ENCODE results near the gene MPC1.

Gene MPC1

DNA sequence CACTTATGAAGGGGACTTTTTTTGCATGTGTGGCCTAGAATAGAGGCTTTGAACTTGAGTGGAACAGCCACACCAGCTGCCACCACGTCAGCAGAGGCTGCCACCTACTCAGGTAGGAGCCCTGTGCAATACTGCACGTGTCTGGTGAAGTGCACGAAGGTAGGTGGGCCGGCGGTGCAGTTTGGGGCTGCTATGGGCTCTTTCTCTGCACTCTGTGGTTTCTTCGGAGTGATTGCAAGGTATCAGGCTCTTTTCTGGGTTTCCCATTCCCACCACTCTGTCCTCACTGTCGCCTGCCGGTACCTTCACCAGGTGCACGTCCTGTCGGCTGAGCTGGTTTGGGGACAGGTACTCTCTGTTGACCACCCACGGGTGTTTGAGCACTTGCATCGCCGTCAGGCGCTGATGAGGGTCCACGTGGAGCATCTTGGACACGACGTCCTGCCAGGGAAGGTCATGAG, 30.8 kb upstream of the MPC1 start:
- DNase-seq (ENCODE audit: extremely low read depth, low read depth) = no peak
- TF ChIP-seq, protein P1, sequence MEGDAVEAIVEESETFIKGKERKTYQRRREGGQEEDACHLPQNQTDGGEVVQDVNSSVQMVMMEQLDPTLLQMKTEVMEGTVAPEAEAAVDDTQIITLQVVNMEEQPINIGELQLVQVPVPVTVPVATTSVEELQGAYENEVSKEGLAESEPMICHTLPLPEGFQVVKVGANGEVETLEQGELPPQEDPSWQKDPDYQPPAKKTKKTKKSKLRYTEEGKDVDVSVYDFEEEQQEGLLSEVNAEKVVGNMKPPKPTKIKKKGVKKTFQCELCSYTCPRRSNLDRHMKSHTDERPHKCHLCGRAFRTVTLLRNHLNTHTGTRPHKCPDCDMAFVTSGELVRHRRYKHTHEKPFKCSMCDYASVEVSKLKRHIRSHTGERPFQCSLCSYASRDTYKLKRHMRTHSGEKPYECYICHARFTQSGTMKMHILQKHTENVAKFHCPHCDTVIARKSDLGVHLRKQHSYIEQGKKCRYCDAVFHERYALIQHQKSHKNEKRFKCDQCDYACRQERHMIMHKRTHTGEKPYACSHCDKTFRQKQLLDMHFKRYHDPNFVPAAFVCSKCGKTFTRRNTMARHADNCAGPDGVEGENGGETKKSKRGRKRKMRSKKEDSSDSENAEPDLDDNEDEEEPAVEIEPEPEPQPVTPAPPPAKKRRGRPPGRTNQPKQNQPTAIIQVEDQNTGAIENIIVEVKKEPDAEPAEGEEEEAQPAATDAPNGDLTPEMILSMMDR (IDR thresholded peaks at IDR 0.05; ENCODE audit: low read depth, low read length) = no peak

DNA sequence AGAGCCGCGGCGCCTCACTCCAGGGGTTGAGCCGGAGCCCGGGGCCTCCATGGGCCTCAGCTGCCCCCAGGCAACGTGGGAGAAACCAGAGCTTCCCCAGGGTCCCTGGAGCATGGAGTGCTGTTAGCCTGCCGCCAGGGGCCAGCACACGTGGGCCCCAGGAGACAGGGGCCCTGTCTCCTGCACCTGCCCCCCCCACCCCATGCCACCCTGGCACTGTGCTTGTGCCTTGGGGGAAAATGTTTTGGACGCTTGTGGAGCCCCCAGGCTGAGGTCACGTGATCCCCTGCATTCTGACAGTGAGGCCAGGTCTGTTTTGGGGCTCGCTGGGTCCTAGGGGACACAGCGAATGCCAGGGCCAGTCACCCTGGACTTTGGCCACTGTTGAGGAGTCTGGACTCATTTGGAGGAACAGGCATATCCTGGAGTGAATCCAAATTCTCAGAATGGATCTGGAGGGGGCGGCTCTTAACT, 30.2 kb upstream of the MPC1 start:
- no peak for DNase-seq (ENCODE audit: extremely low read depth, low read depth)
- TF ChIP-seq, protein P1 (IDR thresholded peaks at IDR 0.05; ENCODE audit: low read depth, low read length) = no peak

DNA sequence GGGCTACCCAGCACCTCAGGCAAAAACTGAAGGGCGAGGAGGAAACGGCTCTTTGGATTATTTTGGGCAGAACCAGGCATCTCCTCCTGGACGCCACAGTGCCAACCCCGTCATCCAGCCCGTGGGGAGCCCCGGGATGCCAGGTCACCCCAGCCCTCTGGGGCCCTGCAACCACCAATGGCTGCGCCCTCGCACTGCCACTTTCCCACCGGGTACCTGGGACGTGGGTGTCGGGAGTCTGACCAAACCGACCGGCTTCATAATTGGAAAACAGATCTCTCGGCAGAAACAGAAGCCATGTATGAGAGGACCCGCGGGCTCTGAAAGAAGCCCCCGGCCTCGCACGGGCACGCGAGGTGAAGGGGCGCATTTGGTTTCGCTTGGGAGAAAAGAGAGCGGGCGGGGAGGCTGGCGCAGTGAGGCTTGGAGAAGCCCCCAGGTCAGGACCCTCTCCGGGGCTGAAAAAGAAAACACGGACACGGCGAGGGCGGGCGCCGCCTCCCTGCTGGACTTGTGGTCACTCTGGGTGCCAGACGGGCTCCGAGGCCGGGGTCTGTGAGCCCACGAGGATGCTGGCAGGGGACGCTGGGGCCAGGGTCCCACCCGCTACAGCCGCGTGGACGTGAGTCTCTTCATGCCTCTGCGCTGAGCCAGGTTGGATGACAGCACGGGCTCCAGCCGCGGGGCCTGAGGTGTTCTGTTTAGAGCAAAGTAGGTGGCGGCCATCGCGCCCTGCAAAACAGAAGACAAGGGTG, 29.6 kb upstream of the MPC1 start:
- DNase-seq (ENCODE audit: extremely low read depth, low read depth) = no peak
- TF ChIP-seq, protein P1 (IDR thresholded peaks at IDR 0.05; ENCODE audit: low read depth, low read length) = no peak

DNA sequence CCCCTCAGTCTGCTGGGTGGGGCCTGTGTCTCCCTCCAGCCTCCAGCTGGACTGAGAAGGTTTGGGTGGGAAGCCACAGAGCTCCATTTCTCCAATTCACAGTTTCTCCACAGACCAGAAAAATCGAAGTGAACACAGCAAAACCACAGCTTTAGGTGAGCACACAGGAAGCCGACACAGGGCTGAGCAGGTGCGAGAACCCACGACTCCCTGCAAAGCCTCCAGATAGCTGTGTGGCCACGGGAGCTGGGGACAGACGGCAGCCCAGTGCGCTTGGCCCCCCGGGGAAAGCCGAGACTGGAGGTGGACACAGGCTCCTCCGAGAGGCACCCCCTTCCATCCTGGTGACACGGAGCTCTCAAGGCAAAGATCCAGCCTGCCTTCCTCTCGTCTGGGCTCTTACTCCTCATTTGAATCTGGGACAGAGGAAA, 29.0 kb upstream of the MPC1 start:
- TF ChIP-seq, protein P1 (IDR thresholded peaks at IDR 0.05; ENCODE audit: low read depth, low read length) = no peak
- no peak for DNase-seq (ENCODE audit: extremely low read depth, low read depth)

DNA sequence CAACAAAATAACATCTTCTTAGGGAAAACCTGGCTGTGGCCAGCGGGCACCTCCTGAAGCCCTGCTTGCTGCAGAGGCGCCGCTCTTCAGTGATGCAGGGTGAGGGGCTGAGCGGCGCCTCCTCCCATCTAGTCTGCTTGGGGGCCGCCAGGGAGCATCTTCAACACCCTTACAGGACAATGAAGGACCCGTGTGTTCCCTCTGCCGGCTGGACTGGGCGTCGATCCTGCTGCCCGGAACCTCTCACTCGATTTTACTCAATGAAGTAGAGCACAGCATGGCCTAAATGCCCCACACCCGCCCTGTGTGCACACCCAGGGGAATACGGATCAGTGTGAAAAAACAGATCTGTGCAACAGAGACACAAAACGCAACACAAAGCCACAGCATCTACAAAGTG, 28.5 kb upstream of the MPC1 start:
- no peak for DNase-seq (ENCODE audit: extremely low read depth, low read depth)

DNA sequence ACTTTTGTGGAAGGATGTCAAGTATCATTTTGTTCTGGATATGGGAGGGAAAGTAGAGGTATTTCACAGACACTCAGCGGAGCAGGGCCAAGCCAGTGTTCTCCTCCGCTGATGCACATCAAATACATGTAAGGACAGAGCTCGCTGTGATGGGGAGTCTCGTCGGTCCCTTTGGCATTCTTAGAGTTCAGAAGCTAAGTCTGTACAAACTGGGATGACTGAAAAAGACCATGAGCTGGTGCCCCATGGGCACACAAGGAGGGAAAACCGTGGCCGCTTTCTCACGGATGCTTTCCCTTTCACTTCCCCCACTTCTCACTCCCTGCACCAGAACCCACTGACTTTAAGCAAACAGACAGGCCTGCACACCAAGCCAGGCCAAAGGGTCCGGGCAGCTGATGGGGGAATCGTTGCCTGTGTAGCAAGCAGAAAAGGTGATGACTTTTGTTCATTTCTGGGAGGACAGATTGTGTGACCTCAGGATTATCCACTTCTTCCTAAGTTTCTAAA, 27.7 kb upstream of the MPC1 start:
- TF ChIP-seq, protein P1 (IDR thresholded peaks at IDR 0.05; ENCODE audit: low read depth, low read length) = no peak
- no peak for DNase-seq (ENCODE audit: extremely low read depth, low read depth)

More for the DNA sequence above, 28.5 kb upstream of the MPC1 start:
- TF ChIP-seq, protein P1 (IDR thresholded peaks at IDR 0.05; ENCODE audit: low read depth, low read length) = no peak
